Measurements from ENCODE around the gene SNCAIP. TPM values are rescaled to one million over a fixed set of nuclear protein-coding genes. Genes with fewer than 3 reads are reported as not detected.
"Not testable (repeated sequence)": the region's sequence is repeated elsewhere in the genome, so short reads cannot be mapped to it uniquely, and the experiment has no call there.

Gene SNCAIP
- total and polyA plus RNA-seq, 2 experiments from 2014 or later = 1.5 to 2.4 TPM

DNA sequence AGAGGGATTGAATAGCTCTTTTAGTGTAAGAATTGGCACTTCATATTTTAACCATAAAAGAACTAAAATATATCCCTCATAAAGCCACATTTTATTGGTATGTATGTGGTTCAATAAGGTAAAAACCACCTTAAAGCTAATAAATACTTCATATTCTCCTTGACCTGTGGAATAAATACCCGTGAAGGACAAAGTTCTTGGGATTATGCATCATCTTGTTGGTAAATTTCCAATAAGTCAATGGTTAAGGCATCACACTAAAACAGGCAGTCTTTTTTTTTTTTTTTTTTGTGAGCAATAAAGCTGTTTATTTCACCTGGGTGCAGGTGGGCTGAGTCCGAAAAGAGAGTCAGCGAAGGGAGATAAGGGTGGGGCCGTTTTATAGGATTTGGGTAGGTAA, 161.9 kb downstream of the SNCAIP start:
- TF ChIP-seq EZH2phosphoT487 (IDR thresholded peaks at IDR 0.05; ENCODE audit: insufficient read depth, low read depth) = no peak
- TF ChIP-seq EZH2 (IDR thresholded peaks at IDR 0.05; ENCODE audit: insufficient read depth, poor library complexity, severe bottlenecking) = no peak
- Histone ChIP-seq H3K4me2 (ENCODE audit: unreplicated experiment) (no peak overlapping the region), H3K9ac (no peak overlapping the region), H3K9me3 (ENCODE audit: low read depth) (no peaks in the 10 kb centered on the region), H3K4me3 (no peak overlapping the region), H3F3A (ENCODE audit: insufficient read depth) (no peaks in the 10 kb centered on the region), H3K27me3 (replicated peaks; ENCODE audit: insufficient read depth) (no peaks in the 10 kb centered on the region), H2AFZ (no peak overlapping the region), H3K4me1 (ENCODE audit: insufficient read depth) (no peaks in the 10 kb centered on the region), H3K36me3 (ENCODE audit: low read depth) (no peaks in the 10 kb centered on the region), H4K20me1 (ENCODE audit: insufficient read depth) (no peaks in the 10 kb centered on the region), H3K9me2 (ENCODE audit: insufficient read depth) (no peaks in the 10 kb centered on the region), H3K27ac (no peak overlapping the region), H3K79me2 (ENCODE audit: insufficient read depth) (no peaks in the 10 kb centered on the region)
- 68 to 75% methylated on average over 2 to 4 of the region's 4 CpGs for WGBS, 2 experiments (ENCODE audit: low coverage in 1 of 2, low lambda C conversion rate in 2 of 2, missing lambda C conversion rate in 2 of 2)
- in situ Hi-C loops (cut with MboI) = no loop called here
- no peak for DNase-seq

DNA sequence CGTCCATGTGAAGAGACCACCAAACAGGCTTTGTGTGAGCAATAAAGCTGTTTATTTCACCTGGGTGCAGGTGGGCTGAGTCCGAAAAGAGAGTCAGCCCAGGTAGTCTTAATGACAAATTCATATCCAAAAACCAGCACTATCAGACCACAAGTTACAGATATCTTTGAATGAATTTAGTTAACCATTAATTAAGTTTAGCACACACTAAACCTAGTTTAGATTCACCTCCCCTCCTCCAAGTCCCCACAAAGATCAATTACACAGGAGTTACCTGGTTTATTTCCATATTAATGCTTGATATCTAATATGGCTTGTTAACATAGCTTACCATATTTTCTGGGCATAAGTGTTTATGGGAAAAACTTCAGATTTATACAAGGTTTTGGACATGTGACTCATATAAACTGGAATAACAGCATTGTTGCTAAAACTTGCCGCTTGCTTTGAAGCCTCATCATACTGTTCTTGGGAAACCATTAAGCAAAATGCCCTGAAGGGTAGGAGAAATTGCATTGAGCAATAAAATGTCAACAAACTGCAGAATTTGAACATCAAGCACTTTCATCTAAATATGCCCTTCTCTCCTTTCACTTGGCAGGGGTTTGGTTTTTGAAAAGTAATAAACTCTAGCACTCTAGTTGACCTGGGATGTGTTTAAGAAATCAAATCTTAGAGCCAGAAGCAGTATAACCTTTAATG, 166.9 kb downstream of the SNCAIP start:
- no peak overlapping the region for H3K4me2 ChIP-seq (ENCODE audit: unreplicated experiment)
- no peaks in the 10 kb centered on the region for H3K36me3 ChIP-seq (ENCODE audit: low read depth)
- no peaks in the 10 kb centered on the region for H4K20me1 ChIP-seq (ENCODE audit: insufficient read depth)
- no peaks in the 10 kb centered on the region for H3K27me3 ChIP-seq (replicated peaks; ENCODE audit: insufficient read depth)
- H3K9me3 ChIP-seq (ENCODE audit: low read depth) = no peaks in the 10 kb centered on the region
- no peak overlapping the region for H3K4me3 ChIP-seq
- TF ChIP-seq EZH2phosphoT487 (IDR thresholded peaks at IDR 0.05; ENCODE audit: insufficient read depth, low read depth) (no peak), EZH2 (IDR thresholded peaks at IDR 0.05; ENCODE audit: insufficient read depth, poor library complexity, severe bottlenecking) (no peak)
- WGBS, 2 experiments (ENCODE audit: low coverage in 1 of 2, low lambda C conversion rate in 2 of 2, missing lambda C conversion rate in 2 of 2) = 94 to 95% methylated on average over 3 of the region's 3 CpGs
- no peak overlapping the region for H2AFZ ChIP-seq
- H3K79me2 ChIP-seq (ENCODE audit: insufficient read depth) = no peaks in the 10 kb centered on the region
- H3K4me1 ChIP-seq (ENCODE audit: insufficient read depth) = no peaks in the 10 kb centered on the region
- no peak overlapping the region for H3K27ac ChIP-seq
- H3F3A ChIP-seq (ENCODE audit: insufficient read depth) = no peaks in the 10 kb centered on the region
- H3K9ac ChIP-seq = no peak overlapping the region
- in situ Hi-C loops (cut with MboI) = no loop called here
- DNase-seq = no peak
- H3K9me2 ChIP-seq (ENCODE audit: insufficient read depth) = no peaks in the 10 kb centered on the region

DNA sequence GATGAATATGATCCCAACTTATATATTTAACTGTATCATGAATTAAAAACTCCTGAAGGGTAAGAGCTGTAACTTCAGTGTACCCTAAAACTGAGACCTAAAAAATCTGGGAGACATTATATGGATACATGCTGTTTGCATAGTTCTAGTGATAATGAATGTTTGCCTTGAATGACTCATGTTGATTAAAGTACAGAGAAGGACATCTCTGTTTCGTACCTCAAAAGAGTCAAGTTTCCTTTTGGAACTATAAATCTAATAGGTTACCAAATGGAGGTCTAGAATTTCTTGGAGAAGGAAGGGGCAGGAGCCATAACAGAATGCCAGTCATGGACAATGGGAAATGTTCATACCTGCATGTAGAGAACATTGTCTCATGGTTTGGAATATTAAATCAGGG, 168.1 kb downstream of the SNCAIP start:
- no peak for DNase-seq
- no peak overlapping the region for H3K9ac ChIP-seq
- in situ Hi-C loops (cut with MboI) = no loop called here
- WGBS, 2 experiments (ENCODE audit: low coverage in 1 of 2, low lambda C conversion rate in 2 of 2, missing lambda C conversion rate in 2 of 2) = 79 to 87% methylated on average over 1 of the region's 1 CpG
- no peak overlapping the region for H3K4me2 ChIP-seq (ENCODE audit: unreplicated experiment)
- H3K36me3 ChIP-seq (ENCODE audit: low read depth) = no peaks in the 10 kb centered on the region
- no peaks in the 10 kb centered on the region for H3K27me3 ChIP-seq (replicated peaks; ENCODE audit: insufficient read depth)
- no peaks in the 10 kb centered on the region for H3F3A ChIP-seq (ENCODE audit: insufficient read depth)
- H3K9me2 ChIP-seq (ENCODE audit: insufficient read depth) = no peaks in the 10 kb centered on the region
- H3K4me3 ChIP-seq = no peak overlapping the region
- H3K4me1 ChIP-seq (ENCODE audit: insufficient read depth) = no peaks in the 10 kb centered on the region
- no peaks in the 10 kb centered on the region for H3K9me3 ChIP-seq (ENCODE audit: low read depth)
- no peak overlapping the region for H2AFZ ChIP-seq
- H4K20me1 ChIP-seq (ENCODE audit: insufficient read depth) = no peaks in the 10 kb centered on the region
- no peak overlapping the region for H3K27ac ChIP-seq
- no peaks in the 10 kb centered on the region for H3K79me2 ChIP-seq (ENCODE audit: insufficient read depth)
- no peak for TF ChIP-seq EZH2 (IDR thresholded peaks at IDR 0.05; ENCODE audit: insufficient read depth, poor library complexity, severe bottlenecking)
- TF ChIP-seq EZH2phosphoT487 (IDR thresholded peaks at IDR 0.05; ENCODE audit: insufficient read depth, low read depth) = no peak

DNA sequence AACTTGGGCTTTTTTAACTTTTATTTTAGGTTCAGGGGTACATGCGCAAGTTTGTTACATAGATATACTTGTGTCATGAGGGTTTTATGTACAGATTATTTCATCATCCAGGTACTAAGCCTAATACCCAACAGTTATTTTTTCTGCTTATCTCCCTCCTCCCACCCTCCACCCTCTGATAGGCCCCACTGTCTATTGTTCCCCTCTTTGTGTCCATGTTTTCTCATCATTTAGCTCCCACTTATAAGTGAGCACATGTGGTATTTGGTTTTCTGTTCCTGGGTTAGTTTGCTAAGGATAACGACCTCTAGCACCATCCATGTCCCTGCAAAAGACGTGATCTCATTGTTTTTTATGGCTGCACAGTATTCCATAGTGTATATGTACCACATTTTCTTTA, 172.1 kb downstream of the SNCAIP start:
- no peak overlapping the region for H3K4me3 ChIP-seq
- in situ Hi-C loops (cut with MboI) = no loop called here
- no peak for TF ChIP-seq EZH2 (IDR thresholded peaks at IDR 0.05; ENCODE audit: insufficient read depth, poor library complexity, severe bottlenecking)
- H3K27me3 ChIP-seq (replicated peaks; ENCODE audit: insufficient read depth) = no peaks in the 10 kb centered on the region
- H3K9me2 ChIP-seq (ENCODE audit: insufficient read depth) = no peaks in the 10 kb centered on the region
- H3F3A ChIP-seq (ENCODE audit: insufficient read depth) = no peaks in the 10 kb centered on the region
- no peak overlapping the region for H2AFZ ChIP-seq
- no peaks in the 10 kb centered on the region for H3K9me3 ChIP-seq (ENCODE audit: low read depth)
- no peak overlapping the region for H3K4me2 ChIP-seq (ENCODE audit: unreplicated experiment)
- no peaks in the 10 kb centered on the region for H3K36me3 ChIP-seq (ENCODE audit: low read depth)
- DNase-seq = no peak
- H3K79me2 ChIP-seq (ENCODE audit: insufficient read depth) = no peaks in the 10 kb centered on the region
- WGBS, 2 experiments (ENCODE audit: low coverage in 1 of 2, low lambda C conversion rate in 2 of 2, missing lambda C conversion rate in 2 of 2) = 66 to 70% methylated on average over 3 of the region's 3 CpGs
- no peaks in the 10 kb centered on the region for H3K4me1 ChIP-seq (ENCODE audit: insufficient read depth)
- no peaks in the 10 kb centered on the region for H4K20me1 ChIP-seq (ENCODE audit: insufficient read depth)
- no peak overlapping the region for H3K9ac ChIP-seq
- H3K27ac ChIP-seq = no peak overlapping the region

DNA sequence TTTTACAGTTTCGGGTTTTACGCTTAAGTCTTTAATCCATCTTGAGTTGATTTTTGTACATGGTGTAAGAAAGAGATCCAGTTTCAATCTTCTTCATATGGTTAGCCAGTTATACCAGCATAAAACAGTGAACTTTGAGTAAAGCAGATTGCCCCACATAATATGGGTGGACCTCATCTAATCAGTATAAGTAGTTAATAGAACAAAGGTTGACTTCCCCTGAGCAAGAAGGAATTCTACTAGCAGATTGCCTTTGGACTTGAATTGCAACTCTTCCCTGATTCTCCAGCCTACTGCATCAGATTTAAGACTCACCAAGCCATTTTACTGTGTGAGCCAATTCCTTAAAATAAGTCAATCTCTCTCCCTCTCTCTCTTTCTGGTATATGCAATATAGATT, 173.2 kb downstream of the SNCAIP start:
- Histone ChIP-seq H3K4me2 (ENCODE audit: unreplicated experiment) (no peak overlapping the region), H3K9me3 (ENCODE audit: low read depth) (no peaks in the 10 kb centered on the region), H3K9me2 (ENCODE audit: insufficient read depth) (no peaks in the 10 kb centered on the region), H3K27me3 (replicated peaks; ENCODE audit: insufficient read depth) (no peaks in the 10 kb centered on the region), H3K36me3 (ENCODE audit: low read depth) (no peaks in the 10 kb centered on the region), H3K9ac (no peak overlapping the region), H3F3A (ENCODE audit: insufficient read depth) (no peaks in the 10 kb centered on the region), H3K4me3 (no peak overlapping the region), H2AFZ (no peak overlapping the region), H3K79me2 (ENCODE audit: insufficient read depth) (no peaks in the 10 kb centered on the region), H4K20me1 (ENCODE audit: insufficient read depth) (no peaks in the 10 kb centered on the region), H3K27ac (no peak overlapping the region), H3K4me1 (ENCODE audit: insufficient read depth) (no peaks in the 10 kb centered on the region)
- in situ Hi-C loops (cut with MboI) = no loop called here
- 71 to 82% methylated on average over 2 of the region's 2 CpGs for WGBS, 2 experiments (ENCODE audit: low coverage in 1 of 2, low lambda C conversion rate in 2 of 2, missing lambda C conversion rate in 2 of 2)
- no peak for DNase-seq
- TF ChIP-seq EZH2phosphoT487 (IDR thresholded peaks at IDR 0.05; ENCODE audit: insufficient read depth, low read depth) (no peak), EZH2 (IDR thresholded peaks at IDR 0.05; ENCODE audit: insufficient read depth, poor library complexity, severe bottlenecking) (no peak)

DNA sequence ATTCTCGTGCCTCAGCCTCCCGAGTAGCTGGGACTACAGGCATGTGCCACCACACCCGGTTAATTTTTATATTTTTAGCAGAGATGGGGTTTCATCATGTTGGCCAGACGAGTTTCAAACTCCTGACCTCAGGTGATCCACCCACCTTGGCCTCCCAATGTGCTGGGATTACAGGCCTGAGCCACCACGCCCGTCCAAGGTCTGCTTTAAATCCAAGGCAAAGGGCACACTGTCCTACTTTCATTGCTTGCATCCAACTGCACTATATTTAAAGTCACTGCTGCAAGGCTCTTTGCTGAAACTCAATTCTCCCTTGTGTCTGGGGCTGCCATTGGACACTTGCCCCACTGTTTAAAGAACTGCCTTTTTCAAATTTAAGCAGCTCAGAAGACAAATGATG, 174.6 kb downstream of the SNCAIP start:
- in situ Hi-C loops (cut with MboI); H4K20me1 ChIP-seq (ENCODE audit: insufficient read depth); H3F3A ChIP-seq (ENCODE audit: insufficient read depth); H3K27ac ChIP-seq; H2AFZ ChIP-seq; H3K4me1 ChIP-seq (ENCODE audit: insufficient read depth); H3K79me2 ChIP-seq (ENCODE audit: insufficient read depth); H3K4me2 ChIP-seq (ENCODE audit: unreplicated experiment); H3K27me3 ChIP-seq (replicated peaks; ENCODE audit: insufficient read depth); H3K4me3 ChIP-seq; H3K36me3 ChIP-seq (ENCODE audit: low read depth); H3K9me2 ChIP-seq (ENCODE audit: insufficient read depth); H3K9ac ChIP-seq; DNase-seq; H3K9me3 ChIP-seq (ENCODE audit: low read depth): not testable (repeated sequence)
- 73 to 77% methylated on average over 6 of the region's 6 CpGs for WGBS, 2 experiments (ENCODE audit: low coverage in 1 of 2, low lambda C conversion rate in 2 of 2, missing lambda C conversion rate in 2 of 2)

All from GM23248 (cell line).